HG03558 (cell line): ENCODE results near the gene WAS.
"Not testable (repeated sequence)": the region's sequence is repeated elsewhere in the genome, so short reads cannot be mapped to it uniquely, and the experiment has no call there.

Experiments used
- ATAC-seq: cut with Tn5 transposase; IDR thresholded peaks from one replicate; pipeline ENCODE4 v1.9.1; 2021; ENCODE audit warnings: moderate number of reproducible peaks; ENCODE audit not compliant: unreplicated experiment; ENCODE audit errors: extremely low read depth

WAS gene

DNA sequence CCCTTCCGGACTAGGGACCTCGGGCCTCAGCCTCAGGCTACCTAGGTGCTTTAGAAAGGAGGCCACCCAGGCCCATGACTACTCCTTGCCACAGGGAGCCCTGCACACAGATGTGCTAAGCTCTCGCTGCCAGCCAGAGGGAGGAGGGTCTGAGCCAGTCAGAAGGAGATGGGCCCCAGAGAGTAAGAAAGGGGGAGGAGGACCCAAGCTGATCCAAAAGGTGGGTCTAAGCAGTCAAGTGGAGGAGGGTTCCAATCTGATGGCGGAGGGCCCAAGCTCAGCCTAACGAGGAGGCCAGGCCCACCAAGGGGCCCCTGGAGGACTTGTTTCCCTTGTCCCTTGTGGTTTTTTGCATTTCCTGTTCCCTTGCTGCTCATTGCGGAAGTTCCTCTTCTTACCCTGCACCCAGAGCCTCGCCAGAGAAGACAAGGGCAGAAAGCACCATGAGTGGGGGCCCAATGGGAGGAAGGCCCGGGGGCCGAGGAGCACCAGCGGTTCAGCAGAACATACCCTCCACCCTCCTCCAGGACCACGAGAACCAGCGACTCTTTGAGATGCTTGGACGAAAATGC is at the start of gene WAS:
Gene WAS (plus strand): TSS at position 389 of the 572 bp plus-strand sequence. CDS start 55 bp downstream, at position 444.
- no peak for ATAC-seq

DNA sequence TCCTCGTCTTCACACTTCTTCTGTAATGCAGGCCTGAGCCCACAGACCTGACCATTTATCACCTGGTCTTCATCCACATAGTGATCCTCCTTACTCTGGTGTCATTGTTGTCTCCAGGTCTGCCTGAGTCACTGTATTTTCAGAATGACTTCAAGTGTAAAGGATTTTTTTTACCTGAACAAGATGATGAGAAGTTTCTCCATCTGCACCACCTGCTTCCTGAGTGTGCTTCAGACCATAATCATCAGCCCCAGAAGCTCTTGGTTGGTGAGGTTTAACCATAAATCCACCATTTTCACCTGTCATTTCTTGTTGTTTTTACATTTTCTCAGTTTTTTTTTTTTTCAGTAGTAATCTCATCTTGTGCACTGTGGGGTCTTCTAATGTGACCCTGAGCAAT is 47.3 kb upstream of the WAS start:
- ATAC-seq, result no peak

DNA sequence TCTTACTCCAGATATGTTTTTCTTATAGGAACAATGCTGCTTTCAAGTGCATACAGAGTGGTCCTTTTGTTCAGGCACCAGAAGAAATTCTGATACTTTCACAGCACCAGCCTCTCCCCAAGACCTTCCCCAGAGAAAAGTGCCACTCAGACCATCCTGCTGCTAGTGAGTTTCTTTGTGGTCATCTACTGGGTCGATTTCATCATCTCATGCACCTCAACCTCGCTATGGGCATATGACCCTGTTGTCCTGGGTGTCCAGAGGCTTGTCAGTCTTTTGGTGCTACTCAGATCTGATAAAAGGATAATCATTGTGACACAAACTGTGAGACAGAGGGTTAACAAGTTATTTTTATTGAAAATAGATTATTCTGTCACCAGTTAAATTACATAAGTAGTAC is 46.8 kb upstream of the WAS start:
- ATAC-seq, result no peak

DNA sequence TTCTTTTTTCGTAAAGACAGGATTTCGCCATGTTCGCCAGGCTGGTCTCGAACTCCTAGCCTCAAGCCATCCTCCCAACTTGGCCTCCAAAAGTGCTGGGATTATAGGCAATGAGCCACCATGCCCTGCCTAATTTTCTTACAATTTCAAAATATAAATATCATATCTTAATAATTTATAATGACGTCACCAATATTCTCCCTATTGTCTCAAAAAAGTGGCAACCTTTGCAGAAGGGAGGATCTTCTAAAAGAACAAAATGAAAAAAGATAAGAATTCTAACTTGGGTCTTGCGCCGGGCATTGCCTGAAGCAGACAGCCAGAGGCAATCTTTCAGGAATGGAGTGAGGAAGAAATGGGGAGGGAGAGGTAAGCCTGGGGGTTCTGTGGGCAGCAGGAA is 37.9 kb upstream of the WAS start:
- no peak for ATAC-seq

- ATAC-seq, result no peak
These were observed 35.3 kb upstream of the WAS start for GRCh38 chrX:48648336-48648751.

GRCh38 chrX:48649102-48649501 is 34.5 kb upstream of the WAS start:
- no peak for ATAC-seq

- not testable (repeated sequence) for ATAC-seq
These were observed 31.5 kb upstream of the WAS start for GRCh38 chrX:48652055-48652579.

DNA sequence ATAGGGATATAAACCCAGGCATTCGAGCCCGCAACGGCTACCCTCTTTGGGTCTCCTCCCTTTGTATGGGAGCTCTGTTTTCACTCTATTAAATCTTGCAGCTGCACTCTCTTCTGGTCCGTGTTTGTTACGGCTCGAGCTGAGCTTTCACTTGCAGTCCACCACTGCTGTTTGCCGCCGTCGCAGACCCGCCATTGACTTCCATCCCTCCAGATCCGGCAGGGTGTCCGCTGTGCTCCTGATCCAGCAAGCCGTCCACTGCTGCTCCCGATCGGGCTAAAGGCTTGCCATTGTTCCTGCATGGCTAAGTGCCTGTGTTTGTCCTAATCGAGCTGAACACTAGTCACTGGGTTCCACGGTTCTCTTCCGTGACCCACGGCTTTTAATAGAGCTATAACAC is 28.9 kb upstream of the WAS start:
- not testable (repeated sequence) for ATAC-seq

DNA sequence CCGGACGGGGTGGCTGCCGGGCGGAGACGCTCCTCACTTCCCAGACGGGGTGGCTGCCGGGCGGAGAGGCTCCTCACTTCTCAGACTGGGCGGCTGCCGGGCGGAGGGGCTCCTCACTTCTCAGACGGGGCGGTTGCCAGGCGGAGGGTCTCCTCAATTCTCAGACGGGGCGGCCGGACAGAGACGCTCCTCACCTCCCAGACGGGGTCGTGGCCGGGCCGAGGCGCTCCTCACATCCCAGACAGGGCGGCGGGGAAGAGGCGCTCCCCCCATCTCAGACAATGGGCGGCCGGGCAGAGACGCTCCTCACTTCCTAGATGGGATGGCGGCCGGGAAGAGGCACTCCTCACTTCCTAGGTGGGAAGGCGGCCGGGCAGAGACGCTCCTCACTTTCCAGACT is 23.9 kb upstream of the WAS start:
- not testable (repeated sequence) for ATAC-seq

DNA sequence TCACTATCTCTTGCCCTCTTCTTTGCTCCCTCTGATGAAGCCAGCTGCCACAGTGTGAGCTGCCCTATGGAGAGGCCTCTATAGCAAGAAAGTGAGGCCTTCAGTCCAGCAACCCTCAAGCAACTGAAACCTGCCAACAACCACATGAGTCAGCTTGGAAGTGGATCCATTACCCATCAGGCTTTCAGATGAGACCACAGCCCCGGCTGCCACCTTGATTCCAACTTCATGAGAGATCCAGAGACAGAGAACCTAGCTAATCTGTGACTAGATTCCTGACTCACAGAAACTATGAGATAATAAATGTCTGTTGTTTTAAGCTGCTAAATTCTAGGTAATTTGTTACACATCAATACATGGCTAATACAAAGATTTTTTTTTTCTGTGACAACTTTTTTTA is 20.4 kb upstream of the WAS start:
- ATAC-seq, result no peak

DNA sequence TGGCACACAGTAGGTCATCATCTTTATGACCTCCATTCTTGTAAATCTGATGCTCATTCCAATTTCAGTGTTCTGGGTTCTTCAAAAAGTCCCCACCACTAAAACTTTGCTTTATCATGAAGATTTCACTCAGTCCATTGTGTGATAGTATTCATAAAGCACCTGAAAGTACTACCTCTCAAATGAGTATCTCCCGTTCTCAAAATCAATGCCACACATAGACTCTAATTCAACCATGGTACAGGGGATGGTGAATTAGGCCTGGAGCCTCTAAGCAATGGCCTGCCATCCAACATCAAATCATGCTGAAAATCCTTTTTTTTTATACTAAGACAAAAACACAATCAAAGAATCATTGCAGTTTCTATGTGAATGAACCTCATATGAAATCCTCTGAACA is 19.4 kb upstream of the WAS start:
- ATAC-seq, result no peak

DNA sequence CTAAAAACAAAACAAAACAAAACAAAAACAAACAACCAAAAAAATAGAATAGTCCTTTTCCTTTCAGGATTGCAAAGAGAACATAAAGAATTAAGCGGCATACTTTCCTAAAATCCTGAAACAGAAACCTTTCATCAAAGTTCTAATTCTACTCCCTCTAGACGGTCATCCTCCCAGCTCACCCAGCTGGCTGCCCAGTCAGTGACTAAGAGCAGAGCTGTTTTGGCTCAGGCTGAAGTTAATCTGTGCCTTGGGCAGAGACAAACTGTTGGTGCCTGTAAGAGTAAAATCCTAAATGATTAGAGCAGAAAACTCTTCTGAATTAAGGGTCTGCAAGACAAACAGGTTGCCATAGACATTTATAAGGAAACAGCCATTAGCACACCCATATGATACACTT is 17.6 kb upstream of the WAS start:
- no peak for ATAC-seq

DNA sequence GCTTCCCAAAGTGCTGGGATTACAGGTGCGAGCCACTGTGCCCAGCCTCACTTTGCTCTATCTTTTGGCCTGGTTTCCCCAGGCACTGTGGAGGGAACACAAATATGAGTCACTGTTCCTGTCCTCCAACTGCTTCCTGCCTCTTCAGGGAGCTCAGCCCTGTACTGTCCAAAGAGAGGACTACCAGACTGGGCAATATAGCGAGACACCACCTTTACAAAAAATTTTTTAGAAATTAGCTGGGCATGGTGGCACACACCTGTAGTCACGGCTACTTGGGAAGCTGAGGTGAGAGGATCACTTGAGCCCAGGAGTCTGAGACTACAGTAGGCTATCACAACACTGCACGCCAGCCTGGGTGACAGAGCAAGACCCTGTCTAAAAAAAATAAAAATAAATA is 16.9 kb upstream of the WAS start:
- ATAC-seq, result no peak

DNA sequence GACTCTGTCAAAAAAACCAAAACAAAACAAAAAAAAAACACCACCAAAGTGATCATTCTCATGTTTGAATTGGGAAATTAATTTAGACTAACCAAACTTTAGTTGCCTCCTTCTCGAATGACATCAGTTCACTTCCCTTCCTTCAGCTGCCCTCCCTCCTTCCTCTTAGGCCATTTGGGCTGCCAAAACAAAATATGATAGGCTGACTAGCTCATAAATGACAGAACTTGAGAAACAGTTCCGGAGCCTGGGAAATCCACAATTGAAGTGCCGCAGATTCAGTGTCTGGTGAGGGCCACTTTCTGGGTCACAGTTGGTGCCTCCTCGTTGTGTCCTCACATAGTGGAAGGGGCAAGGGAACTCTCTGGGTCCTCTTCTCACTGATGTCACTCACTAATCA is 16.1 kb upstream of the WAS start:
- ATAC-seq, result no peak

DNA sequence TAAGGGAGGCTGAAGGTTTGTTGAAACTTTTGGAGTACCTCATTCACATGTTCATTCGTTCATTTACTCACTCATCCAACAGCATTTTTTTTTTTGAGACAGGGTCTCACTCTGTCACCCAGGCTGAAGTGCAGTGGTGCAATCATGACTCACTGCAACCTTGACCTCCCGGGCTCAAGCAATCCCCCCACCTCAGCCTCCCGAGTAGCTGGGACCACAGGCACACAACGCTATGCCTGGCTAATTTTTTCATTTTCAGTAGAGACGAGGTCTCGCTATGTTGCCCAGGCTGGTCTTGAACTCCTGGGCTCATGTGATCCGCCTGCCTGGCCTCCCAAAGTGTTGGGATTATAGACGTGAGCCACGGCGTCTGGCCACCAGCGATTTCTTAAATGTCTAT is 15.4 kb upstream of the WAS start:
- not testable (repeated sequence) for ATAC-seq

DNA sequence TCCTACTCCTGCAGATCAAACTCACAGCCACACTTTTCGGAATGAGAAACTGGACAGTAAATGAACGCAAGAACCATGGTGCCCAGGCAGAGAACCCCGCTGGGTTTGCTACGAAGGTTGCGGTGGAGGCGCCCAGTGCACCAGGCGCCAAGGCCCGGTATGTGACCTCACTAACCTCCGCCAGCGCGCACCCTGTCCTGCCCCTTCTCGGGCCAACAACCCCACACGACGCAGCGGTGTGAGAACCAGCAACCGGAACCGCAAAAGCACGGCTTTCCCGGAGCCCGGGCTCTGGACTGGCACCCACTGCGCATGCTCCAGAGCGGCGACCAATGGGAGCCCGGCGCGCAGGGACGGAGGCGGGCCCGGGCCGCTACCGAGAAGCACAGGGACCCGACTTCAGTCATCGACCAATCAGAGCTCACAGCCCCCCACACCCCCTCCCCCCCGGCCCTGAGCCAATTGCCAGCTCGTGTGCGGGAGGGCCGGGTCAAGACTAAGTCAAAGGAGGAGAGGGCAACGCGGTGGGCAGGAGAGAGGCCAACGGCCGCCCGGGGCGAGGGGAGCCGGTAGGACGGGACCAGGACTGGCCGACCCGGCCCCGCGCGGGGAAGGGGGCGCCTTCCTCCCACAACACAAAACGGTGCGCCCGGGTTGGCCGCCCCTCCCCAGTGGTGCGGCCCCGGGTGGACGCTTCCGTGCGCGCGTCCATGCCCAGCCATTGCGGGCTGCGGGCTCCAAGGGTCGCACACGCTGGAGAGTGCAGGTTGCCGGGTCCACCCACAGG is 7.3 kb upstream of the WAS start:
- ATAC-seq, result peak; percentile 58

- no peak for ATAC-seq
These were observed 6.7 kb upstream of the WAS start for GRCh38 chrX:48676893-48677270.

DNA sequence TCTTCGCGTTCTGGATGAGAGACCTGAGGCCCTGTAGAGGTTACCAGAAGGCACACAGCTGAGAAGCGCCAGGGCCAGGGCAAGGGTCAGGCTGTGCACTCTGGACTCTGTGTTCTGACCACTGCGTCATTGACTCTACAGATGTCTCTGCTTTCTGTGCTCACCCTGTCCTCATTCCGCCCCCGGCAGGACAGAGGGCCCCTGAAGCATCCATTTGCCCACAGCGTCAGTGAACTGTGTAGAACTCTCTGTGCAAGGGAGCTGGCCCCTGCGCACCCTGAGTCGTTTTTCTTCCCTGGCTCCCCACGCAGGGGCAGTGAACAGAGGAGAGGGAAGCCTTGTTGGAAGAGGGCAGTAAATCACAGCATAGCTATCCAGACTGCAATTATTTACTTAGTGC is 6.1 kb upstream of the WAS start:
- no peak for ATAC-seq

- ATAC-seq, result not testable (repeated sequence)
These were observed 3.1 kb upstream of the WAS start for GRCh38 chrX:48680467-48680866.

DNA sequence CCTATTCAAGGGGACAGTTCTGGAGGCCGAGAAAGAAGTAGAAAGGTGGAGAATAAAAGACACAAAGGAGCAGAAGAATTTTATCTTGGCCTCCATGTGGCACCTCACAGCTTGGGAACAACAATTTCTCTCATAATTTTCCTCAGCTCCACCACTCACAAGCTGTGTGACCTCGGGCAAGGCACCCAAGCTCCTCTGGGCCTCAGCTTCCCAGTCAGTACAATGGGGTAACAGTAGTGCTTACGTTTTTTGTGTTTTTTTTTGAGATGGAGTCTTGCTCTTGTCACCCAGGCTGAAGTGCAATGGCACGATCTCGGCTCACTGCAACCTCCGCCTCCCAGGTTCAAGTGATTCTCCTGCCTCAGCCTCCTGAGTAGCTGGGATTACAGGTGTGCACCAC is 2.7 kb upstream of the WAS start:
- ATAC-seq, result not testable (repeated sequence)

DNA sequence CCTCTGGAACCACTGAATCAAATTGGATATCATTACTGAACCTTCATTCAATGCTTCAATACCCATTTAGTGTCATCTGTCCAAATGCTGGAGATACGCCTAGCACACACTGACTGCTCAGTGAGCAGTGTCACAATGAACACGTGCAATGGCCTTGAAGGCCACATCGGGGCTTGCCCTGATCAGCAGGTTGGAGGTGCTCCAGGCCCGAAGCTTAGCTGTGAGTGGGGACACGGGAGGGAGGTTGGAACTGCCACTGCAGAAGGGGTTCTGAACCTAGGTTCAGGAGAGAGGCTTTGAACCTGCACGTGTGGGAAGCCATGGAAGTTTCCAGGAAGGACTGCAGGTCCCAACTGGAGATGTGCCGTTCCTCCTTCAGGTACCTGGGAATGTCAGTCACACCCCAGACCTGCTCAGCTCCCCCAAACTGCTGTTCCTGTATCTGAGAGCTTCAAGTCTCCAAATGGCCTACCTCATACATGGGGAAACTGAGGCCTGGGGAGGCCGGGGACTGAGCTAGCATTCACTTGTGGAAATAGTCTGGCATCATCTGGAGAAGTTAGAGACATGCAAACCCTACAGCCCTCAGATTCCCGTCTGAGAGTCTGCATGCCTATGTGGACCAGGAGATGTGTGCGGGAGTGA is 1.9 kb upstream of the WAS start:
- ATAC-seq, result no peak
